Astrocyte (in vitro differentiated cells and primary cell): ENCODE data around the gene SPDYE2.
"Not testable (repeated sequence)": the region's sequence is repeated elsewhere in the genome, so short reads cannot be mapped to it uniquely, and the experiment has no call there.

Source experiments
- EZH2 ChIP-seq: IDR thresholded peaks from 2 replicates; pipeline ENCODE4 v1.6.1; 2012; ENCODE audit warnings: mild to moderate bottlenecking, low read length, inconsistent platforms; ENCODE audit not compliant: insufficient read depth
- TF ChIP-seq, protein P1 (sequence below): IDR thresholded peaks from 2 replicates; pipeline ENCODE4 v1.5.1; 2011; ENCODE audit warnings: low read depth, mild to moderate bottlenecking, inconsistent platforms, low read length, moderate library complexity; ENCODE audit not compliant: insufficient read depth

DNA sequence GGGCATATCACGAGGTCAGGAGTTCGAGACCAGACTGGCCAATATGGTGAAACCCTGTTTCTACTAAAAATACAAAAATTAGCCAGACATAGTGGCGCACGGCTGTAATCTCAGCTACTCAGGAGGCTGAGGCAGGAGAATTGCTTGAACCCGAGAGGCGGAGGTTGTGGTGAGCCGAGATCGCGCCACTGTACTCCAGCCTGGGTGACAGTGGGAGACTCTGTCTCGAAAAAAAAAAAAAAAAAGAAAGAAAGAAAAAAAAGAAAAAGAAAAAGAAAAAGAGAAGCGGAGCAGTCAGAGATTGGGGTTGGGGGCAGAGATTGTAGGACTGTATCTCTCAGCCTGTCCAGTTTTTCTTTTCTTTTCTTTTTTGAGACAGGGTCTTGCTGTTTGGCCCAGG, 8.3 kb upstream of the SPDYE2 start:
- TF ChIP-seq, protein P1, sequence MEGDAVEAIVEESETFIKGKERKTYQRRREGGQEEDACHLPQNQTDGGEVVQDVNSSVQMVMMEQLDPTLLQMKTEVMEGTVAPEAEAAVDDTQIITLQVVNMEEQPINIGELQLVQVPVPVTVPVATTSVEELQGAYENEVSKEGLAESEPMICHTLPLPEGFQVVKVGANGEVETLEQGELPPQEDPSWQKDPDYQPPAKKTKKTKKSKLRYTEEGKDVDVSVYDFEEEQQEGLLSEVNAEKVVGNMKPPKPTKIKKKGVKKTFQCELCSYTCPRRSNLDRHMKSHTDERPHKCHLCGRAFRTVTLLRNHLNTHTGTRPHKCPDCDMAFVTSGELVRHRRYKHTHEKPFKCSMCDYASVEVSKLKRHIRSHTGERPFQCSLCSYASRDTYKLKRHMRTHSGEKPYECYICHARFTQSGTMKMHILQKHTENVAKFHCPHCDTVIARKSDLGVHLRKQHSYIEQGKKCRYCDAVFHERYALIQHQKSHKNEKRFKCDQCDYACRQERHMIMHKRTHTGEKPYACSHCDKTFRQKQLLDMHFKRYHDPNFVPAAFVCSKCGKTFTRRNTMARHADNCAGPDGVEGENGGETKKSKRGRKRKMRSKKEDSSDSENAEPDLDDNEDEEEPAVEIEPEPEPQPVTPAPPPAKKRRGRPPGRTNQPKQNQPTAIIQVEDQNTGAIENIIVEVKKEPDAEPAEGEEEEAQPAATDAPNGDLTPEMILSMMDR: not testable (repeated sequence)
- not testable (repeated sequence) for TF ChIP-seq EZH2
